CD4-positive, alpha-beta T cell treated with Interleukin-17A for 4 hours (primary cell): Measurements from ENCODE around the gene BDKRB2.
"Not testable (repeated sequence)": the region's sequence is repeated elsewhere in the genome, so short reads cannot be mapped to it uniquely, and the experiment has no call there.

Experiments
- DNase-seq: peaks from one replicate; pipeline ENCODE4 v3.0.0-alpha.2; 2020; ENCODE audit warnings: mixed read lengths

Gene BDKRB2

GRCh38 chr14:96227428-96227827 is 22.8 kb downstream of the BDKRB2 start:
- no peak for DNase-seq

- DNase-seq, result no peak
Measured at GRCh38 chr14:96229315-96229714, 24.7 kb downstream of the BDKRB2 start.

DNA sequence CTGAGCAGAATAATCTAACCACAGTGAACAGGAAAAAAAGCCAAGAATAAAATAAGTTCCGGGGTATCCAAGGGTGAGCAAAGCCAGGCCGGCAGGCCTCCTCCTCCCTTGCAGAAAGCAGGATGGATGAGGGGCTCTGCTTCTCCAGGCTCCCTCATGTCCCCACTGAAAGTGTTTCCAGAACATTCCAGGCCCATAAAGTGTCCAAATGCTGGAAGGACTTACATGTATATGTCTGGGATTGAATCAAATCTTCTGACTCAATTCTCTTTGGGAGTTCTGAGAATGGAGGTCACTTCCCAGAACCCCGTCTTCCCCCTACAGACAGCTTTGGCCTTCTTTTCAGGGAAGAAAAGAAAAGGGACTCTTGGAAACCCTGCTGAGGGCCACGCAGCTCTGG is 26.4 kb downstream of the BDKRB2 start:
- DNase-seq, result no peak

DNA sequence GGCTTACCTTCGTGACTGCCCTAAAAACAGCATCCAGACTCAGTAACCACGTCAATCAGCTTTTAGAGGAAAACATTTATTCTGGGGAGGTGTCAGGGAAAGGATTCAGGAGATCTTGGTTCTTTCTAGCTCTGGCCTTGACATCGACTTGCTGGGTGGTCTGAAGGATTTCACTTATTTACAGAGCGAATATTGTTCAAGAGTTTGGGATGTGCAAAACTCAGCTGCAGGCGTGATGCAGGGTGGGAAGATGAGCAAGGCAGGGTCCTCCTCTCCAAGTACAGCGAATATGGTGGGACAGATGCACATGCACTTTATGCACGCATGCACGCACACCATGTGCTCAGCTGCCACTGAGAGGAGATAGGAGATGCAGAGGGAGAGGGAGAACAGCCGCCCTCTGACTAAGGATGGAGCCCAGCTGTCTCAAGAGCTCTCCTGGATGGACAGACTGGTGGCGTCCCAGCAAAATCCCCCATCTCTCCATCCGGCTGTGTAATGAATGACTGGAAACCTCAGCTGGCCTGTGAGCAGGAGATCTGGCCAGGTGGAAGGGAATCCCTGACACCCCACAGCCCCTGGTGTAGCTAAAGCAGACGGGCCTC is 27.0 kb downstream of the BDKRB2 start:
- no peak for DNase-seq

DNA sequence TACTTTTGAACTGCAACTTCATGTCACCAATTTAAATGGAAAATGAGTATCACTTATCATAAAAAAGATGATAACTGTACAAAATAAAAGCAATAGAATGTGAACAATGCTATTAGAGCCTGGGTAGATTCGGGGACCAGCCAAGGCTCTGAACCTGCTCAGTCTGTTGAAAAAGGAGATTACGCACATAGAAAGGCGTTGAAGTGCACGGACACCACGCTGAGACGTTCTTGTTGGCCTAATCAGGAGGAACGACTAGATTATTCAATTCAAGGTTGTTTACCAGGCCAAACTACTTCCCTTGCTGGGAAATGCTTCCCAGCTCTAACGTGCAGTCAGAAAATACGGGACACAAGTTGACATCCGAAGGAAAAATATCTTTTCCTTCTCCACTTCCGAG is 27.9 kb downstream of the BDKRB2 start:
- DNase-seq, result no peak

DNA sequence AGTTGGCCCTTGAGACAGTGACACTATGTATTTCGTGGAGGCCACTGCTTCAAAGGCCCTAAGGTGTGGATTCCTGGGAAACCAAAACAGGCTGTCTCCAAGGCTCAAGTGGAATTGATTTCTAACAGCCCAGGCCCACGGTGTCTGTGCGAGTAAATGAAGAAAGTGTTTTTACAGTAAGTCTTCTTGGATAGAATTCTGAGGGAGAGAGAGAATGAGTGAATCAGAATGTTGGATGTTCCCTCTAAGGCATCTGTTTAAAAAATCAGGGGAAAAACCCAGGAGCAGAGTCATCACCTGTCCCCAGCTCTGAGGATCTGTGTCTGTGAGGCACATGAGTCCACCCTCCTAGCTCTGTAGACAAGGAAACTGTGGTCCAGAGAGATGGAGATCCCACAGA is 29.0 kb downstream of the BDKRB2 start:
- no peak for DNase-seq

DNA sequence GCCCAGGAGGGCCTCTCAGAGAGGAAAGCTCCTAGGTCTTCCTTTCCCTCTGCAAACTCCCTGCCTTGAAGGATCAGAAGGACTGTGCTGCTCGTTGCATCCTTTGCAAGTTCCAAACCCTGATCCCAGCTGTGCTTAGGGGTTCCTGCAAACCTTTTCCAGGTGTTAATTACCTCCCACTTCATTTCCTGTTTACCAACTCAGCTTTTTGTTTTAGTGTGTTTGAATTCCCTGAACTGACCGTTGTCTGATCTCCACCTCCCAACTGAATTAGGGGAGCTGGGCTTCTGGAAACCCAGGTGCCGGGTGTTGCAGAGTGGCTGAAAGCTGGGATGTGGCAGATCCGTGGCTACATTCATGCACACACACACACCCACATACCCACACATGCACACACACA is 30.8 kb downstream of the BDKRB2 start:
- DNase-seq, result no peak

GRCh38 chr14:96237641-96238040 is 33.0 kb downstream of the BDKRB2 start:
- no peak for DNase-seq

DNA sequence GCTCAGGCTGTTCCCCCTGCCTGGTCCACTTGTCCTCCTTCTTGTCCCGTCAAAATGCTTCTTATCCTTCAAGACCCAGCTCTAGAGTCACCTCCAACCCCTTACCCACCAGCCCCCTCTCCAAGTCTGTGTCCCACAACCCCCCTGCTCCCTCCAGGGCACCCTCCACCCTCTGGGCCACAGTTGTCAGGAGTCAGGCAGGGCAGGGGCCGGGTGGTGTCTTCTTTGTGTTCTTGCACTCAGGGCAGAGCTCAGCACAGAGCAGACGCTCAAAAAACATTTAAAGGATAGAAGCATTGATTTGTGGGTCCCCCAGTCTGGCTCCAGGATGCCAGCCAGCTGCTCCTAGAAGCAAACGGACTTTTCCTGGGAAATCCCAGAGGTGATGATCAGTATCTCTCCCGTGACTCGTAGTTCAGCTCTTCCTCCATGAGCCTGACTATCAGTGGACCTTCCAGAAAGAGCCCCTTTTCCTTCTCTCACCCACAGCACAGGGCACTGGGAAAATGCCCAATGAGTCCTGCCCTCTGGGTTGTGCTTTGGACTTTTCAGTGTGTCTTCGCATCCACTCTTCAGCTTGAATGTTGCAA is 34.1 kb downstream of the BDKRB2 start:
- DNase-seq, result no peak

- DNase-seq, result no peak
Measured at GRCh38 chr14:96239711-96240141, 35.1 kb downstream of the BDKRB2 start.

DNA sequence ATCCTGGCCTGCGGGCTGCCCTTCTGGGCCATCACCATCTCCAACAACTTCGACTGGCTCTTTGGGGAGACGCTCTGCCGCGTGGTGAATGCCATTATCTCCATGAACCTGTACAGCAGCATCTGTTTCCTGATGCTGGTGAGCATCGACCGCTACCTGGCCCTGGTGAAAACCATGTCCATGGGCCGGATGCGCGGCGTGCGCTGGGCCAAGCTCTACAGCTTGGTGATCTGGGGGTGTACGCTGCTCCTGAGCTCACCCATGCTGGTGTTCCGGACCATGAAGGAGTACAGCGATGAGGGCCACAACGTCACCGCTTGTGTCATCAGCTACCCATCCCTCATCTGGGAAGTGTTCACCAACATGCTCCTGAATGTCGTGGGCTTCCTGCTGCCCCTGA is 36.0 kb downstream of the BDKRB2 start:
- no peak for DNase-seq

DNA sequence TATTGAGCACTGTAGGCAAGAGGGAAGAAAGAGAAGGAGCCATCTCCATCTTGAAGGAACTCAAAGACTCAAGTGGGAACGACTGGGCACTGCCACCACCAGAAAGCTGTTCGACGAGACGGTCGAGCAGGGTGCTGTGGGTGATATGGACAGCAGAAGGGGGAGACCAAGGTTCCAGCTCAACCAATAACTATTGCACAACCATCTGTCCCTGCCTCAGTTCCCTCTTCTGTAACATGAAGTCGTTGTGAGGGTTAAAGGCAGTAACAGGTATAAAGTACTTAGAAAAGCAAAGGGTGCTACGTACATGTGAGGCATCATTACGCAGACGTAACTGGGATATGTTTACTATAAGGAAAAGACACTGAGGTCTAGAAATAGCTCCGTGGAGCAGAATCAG is 37.5 kb downstream of the BDKRB2 start:
- DNase-seq, result no peak

DNA sequence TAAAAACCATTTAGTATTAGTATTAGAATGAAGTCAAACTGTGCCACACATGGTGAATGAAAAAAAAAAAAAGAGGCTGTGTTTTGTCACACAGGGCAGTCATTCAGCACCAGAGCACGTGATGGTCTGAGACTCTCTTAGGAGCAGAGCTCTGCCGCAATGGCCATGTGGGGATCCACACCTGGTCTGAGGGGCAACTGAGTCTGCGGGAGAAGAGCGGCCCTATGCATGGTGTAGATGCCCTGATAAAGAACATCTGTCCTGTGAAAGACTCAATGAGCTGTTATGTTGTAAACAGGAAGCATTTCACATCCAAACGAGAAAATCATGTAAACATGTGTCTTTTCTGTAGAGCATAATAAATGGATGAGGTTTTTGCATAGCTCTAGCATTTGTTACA is 39.1 kb downstream of the BDKRB2 start:
- no peak for DNase-seq

- not testable (repeated sequence) for DNase-seq
Measured at GRCh38 chr14:96245074-96245473, 40.4 kb downstream of the BDKRB2 start.

DNA sequence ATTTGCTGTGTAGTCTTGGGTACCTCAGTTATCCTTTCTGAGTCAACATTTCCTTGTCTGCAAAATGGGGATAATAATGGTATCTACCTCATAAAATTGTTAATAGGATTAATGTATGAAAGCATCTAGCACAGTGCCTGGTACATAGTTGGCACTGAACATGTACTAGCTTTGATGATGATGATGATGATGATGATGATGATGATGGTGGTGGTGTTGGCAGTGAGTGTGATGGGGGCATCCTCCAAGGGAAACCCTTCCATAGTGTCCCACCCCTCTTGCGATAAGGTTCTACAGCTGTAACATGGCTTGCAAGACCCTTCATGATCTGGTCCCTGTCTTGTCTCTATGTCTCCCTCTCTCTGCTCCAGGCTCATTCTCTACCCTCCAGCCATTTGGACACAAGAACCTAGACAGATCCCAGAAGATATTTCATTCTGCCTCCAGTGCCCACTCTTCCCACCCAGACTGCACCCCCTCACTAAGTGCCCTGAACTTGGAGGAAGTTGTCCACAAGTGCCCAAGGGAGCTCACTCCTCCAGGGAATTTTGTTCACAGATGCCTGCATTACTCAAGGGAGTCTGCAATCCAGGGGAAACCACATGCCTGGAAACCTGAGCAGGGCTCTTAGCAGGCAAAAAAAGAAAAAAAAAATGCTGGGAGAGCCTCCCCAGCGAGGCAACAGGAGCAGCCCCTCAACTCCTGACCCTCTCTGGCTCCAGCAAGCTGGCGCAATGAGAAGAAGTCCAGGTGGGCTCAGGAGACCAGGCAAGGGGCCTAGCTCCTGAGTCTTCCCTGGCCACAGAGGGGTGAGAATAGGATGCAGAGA is 41.3 kb downstream of the BDKRB2 start:
- DNase-seq, result no peak

GRCh38 chr14:96246539-96246847 is 41.9 kb downstream of the BDKRB2 start:
- no peak for DNase-seq

DNA sequence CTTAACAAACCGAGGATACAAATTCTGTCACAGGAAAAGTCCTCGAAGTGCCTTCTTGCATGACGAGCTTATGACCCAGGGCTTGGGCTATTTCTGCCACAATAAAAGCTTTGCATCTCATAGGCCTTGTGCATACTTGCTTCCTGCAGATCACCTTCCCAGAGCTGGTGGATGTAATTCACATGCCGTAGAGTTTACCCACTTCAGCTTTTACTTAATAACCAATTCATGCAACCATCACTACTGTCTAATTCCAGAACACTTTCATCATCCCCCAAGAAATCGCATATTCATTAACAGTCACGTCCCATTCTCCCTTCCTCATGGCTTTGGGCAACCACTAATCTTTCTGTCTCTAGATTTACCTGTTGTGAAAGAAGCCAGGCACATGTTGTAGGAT is 42.4 kb downstream of the BDKRB2 start:
- no peak for DNase-seq

GRCh38 chr14:96249029-96249428 is 44.4 kb downstream of the BDKRB2 start:
- no peak for DNase-seq

- DNase-seq, result no peak
Measured at GRCh38 chr14:96250485-96250884, 45.8 kb downstream of the BDKRB2 start.

GRCh38 chr14:96251656-96252155 is 47.1 kb downstream of the BDKRB2 start:
- no peak for DNase-seq

GRCh38 chr14:96252323-96252998 is 47.8 kb downstream of the BDKRB2 start:
- no peak for DNase-seq

GRCh38 chr14:96252999-96253539 is 48.4 kb downstream of the BDKRB2 start:
- no peak for DNase-seq

DNA sequence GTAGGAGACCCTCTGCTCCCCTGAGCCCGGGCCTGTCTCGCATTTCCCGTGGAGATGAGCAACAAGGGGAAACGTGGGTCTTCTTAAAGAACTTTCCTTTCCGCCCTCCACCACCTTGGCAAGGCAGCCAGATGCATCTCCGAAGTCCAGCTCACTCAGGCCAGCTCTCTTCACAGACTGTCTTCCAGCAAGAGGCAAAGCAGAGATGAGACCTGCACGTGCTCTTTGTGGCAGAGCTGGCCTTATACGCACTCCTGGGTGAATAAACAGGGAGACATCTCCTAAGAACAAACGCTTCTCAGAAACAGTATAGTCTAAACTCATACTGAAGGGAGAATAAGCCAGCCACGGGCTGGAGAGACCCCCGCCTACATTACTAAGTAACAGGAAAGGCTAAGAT is 50.0 kb downstream of the BDKRB2 start:
- no peak for DNase-seq
